Measurements from ENCODE around the gene CFAP43. TPM values are rescaled to one million over a fixed set of nuclear protein-coding genes. Genes with fewer than 3 reads are reported as not detected.

CFAP43 gene
- total RNA-seq, 1 experiment from 2014 or later: 0.42 TPM

DNA sequence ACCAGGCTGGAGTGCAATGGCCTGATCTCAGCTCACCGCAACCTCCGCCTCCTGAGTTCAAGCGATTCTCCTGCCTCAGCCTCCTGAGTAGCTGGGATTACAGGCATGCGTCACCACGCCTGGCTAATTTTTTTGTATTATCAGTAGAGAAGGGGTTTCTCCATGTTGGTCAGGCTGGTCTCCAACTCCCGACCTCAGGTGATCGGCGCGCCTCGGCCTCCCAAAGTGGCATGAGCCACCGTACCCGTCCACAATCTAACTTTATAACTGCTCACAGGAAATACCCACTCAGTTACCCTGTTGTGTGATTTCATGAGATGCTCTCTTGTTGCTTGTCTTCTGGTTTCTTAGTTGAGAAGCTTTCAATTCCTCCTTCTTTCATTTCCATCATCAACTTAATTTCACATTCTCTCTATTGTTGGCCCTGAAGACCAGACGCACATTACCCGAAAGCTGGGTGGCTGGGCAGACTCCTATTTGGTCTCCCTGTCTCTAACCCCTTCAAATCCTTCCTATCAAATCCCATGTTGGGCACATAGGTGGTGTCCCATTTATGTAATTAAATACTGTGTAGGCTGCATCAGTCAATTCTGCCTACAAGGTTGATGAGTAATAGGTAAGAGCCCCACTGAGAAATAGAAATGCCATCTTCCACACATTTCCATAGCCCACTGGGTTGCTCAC, 35.7 kb upstream of the CFAP43 start (continued):
- TF ChIP-seq GTF2I (CRISPR knock-in tag; conservative IDR thresholded peaks at IDR 0.05) (no peak), MXD4 (CRISPR knock-in tag; IDR thresholded peaks at IDR 0.05; ENCODE audit: borderline replicate concordance) (no peak)

DNA sequence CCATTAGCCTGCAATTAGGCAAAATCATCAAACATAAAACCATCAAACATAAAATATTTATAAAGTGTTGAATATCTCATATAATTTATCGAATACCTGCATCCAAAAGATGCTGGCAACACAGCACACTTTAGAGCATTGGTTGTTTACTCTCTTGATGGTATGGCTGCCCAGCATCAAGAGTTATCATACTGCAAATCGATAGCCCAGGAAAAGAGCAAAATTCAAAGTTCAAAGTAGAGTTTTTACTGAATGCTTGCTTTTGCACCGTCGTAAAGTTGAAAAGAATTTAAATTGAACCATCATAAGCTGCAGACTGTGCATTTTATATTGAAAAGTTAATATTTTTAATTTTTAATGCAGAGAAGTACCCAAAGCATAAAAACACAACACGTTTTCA, 32.6 kb upstream of the CFAP43 start:
- Mint-ChIP-seq H3K36me3 (peaks cover 62% of the 10 kb centered on the region), H3K4me1 (peaks cover 11% of the 10 kb centered on the region), H3K27me3 (ENCODE audit: low read depth) (no peaks in the 10 kb centered on the region), H3K4me3 (no peak overlapping the region), H3K9me3 (no peaks in the 10 kb centered on the region), H3K27ac (no peak overlapping the region)
- no peak for ATAC-seq
- ChIA-PET POLR2A (no interaction called here), CTCF (no interaction called here)
- no peak for DNase-seq (ENCODE audit: low spot score)
- TF ChIP-seq, protein P1, sequence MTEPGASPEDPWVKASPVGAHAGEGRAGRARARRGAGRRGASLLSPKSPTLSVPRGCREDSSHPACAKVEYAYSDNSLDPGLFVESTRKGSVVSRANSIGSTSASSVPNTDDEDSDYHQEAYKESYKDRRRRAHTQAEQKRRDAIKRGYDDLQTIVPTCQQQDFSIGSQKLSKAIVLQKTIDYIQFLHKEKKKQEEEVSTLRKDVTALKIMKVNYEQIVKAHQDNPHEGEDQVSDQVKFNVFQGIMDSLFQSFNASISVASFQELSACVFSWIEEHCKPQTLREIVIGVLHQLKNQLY (CRISPR knock-in tag; IDR thresholded peaks at IDR 0.05): no peak

DNA sequence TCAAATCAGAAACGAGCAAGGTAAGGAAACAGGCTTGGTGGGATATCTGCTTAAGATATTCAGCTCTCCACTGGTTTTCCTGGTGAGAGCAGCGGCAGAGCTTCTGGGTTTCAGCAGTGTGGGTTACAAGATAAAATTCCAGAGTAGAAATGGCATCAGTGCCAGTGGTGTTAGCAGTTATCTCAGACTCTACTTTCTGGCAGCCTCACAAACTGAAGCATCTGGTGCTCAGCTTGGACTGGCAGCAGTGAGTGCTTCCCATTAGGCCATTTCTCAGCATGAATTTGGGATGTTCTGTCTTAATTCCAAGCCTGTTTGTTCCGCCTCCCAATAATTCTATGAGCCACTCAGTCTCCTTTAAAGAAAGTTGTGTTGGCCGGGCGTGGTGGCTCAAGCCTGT, 29.9 kb upstream of the CFAP43 start:
- ChIA-PET CTCF (interaction anchor here (0.7 to 1.0 kb wide), 3 partner anchors 92 to 204 kb away, joined by 3 read pairs; partner anchors contain the start of genes CFAP58 and SFR1), POLR2A (no interaction called here)
- H3K36me3 Mint-ChIP-seq: peaks cover 68% of the 10 kb centered on the region
- ATAC-seq: no peak
- DNase-seq (ENCODE audit: low spot score): no peak
- peaks cover 2% of the 10 kb centered on the region for H3K4me1 Mint-ChIP-seq
- no peak overlapping the region for H3K27ac Mint-ChIP-seq
- no peaks in the 10 kb centered on the region for H3K9me3 Mint-ChIP-seq
- H3K4me3 Mint-ChIP-seq: no peak overlapping the region
- H3K27me3 Mint-ChIP-seq (ENCODE audit: low read depth): no peaks in the 10 kb centered on the region
- TF ChIP-seq MXD4 (CRISPR knock-in tag; IDR thresholded peaks at IDR 0.05; ENCODE audit: borderline replicate concordance): no peak
- no peak for TF ChIP-seq PRRX2 (CRISPR knock-in tag; IDR thresholded peaks at IDR 0.05)
- TF ChIP-seq, protein P2, sequence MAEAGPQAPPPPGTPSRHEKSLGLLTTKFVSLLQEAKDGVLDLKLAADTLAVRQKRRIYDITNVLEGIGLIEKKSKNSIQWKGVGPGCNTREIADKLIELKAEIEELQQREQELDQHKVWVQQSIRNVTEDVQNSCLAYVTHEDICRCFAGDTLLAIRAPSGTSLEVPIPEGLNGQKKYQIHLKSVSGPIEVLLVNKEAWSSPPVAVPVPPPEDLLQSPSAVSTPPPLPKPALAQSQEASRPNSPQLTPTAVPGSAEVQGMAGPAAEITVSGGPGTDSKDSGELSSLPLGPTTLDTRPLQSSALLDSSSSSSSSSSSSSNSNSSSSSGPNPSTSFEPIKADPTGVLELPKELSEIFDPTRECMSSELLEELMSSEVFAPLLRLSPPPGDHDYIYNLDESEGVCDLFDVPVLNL (CRISPR knock-in tag; IDR thresholded peaks at IDR 0.05; ENCODE audit: borderline replicate concordance, low read depth): no peak
- no peak for TF ChIP-seq SMAD4 (CRISPR knock-in tag; IDR thresholded peaks at IDR 0.05)
- TF ChIP-seq, protein P3, sequence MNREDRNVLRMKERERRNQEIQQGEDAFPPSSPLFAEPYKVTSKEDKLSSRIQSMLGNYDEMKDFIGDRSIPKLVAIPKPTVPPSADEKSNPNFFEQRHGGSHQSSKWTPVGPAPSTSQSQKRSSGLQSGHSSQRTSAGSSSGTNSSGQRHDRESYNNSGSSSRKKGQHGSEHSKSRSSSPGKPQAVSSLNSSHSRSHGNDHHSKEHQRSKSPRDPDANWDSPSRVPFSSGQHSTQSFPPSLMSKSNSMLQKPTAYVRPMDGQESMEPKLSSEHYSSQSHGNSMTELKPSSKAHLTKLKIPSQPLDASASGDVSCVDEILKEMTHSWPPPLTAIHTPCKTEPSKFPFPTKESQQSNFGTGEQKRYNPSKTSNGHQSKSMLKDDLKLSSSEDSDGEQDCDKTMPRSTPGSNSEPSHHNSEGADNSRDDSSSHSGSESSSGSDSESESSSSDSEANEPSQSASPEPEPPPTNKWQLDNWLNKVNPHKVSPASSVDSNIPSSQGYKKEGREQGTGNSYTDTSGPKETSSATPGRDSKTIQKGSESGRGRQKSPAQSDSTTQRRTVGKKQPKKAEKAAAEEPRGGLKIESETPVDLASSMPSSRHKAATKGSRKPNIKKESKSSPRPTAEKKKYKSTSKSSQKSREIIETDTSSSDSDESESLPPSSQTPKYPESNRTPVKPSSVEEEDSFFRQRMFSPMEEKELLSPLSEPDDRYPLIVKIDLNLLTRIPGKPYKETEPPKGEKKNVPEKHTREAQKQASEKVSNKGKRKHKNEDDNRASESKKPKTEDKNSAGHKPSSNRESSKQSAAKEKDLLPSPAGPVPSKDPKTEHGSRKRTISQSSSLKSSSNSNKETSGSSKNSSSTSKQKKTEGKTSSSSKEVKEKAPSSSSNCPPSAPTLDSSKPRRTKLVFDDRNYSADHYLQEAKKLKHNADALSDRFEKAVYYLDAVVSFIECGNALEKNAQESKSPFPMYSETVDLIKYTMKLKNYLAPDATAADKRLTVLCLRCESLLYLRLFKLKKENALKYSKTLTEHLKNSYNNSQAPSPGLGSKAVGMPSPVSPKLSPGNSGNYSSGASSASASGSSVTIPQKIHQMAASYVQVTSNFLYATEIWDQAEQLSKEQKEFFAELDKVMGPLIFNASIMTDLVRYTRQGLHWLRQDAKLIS (CRISPR knock-in tag; IDR thresholded peaks at IDR 0.05; ENCODE audit: borderline replicate concordance): no peak
- TF ChIP-seq, protein P4, sequence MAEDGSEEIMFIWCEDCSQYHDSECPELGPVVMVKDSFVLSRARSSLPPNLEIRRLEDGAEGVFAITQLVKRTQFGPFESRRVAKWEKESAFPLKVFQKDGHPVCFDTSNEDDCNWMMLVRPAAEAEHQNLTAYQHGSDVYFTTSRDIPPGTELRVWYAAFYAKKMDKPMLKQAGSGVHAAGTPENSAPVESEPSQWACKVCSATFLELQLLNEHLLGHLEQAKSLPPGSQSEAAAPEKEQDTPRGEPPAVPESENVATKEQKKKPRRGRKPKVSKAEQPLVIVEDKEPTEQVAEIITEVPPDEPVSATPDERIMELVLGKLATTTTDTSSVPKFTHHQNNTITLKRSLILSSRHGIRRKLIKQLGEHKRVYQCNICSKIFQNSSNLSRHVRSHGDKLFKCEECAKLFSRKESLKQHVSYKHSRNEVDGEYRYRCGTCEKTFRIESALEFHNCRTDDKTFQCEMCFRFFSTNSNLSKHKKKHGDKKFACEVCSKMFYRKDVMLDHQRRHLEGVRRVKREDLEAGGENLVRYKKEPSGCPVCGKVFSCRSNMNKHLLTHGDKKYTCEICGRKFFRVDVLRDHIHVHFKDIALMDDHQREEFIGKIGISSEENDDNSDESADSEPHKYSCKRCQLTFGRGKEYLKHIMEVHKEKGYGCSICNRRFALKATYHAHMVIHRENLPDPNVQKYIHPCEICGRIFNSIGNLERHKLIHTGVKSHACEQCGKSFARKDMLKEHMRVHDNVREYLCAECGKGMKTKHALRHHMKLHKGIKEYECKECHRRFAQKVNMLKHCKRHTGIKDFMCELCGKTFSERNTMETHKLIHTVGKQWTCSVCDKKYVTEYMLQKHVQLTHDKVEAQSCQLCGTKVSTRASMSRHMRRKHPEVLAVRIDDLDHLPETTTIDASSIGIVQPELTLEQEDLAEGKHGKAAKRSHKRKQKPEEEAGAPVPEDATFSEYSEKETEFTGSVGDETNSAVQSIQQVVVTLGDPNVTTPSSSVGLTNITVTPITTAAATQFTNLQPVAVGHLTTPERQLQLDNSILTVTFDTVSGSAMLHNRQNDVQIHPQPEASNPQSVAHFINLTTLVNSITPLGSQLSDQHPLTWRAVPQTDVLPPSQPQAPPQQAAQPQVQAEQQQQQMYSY (CRISPR knock-in tag; IDR thresholded peaks at IDR 0.05): no peak
- TF ChIP-seq SOX15 (CRISPR knock-in tag; IDR thresholded peaks at IDR 0.05): no peak
- TF ChIP-seq FOXK1 (CRISPR knock-in tag; IDR thresholded peaks at IDR 0.05): no peak
- no peak for TF ChIP-seq NFYB (CRISPR knock-in tag; conservative IDR thresholded peaks at IDR 0.05; ENCODE audit: low read depth)
- TF ChIP-seq, protein P5, sequence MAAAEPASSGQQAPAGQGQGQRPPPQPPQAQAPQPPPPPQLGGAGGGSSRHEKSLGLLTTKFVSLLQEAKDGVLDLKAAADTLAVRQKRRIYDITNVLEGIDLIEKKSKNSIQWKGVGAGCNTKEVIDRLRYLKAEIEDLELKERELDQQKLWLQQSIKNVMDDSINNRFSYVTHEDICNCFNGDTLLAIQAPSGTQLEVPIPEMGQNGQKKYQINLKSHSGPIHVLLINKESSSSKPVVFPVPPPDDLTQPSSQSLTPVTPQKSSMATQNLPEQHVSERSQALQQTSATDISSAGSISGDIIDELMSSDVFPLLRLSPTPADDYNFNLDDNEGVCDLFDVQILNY (CRISPR knock-in tag; IDR thresholded peaks at IDR 0.05): no peak
- TF ChIP-seq NR3C1 (CRISPR knock-in tag; conservative IDR thresholded peaks at IDR 0.05; ENCODE audit: low read depth): no peak
- no peak for TF ChIP-seq IRF2 (CRISPR knock-in tag; IDR thresholded peaks at IDR 0.05; ENCODE audit: borderline replicate concordance, low read depth)
- TF ChIP-seq, protein P6, sequence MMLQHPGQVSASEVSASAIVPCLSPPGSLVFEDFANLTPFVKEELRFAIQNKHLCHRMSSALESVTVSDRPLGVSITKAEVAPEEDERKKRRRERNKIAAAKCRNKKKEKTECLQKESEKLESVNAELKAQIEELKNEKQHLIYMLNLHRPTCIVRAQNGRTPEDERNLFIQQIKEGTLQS (CRISPR knock-in tag; conservative IDR thresholded peaks at IDR 0.05): no peak
- TF ChIP-seq ZNF138 (CRISPR knock-in tag; conservative IDR thresholded peaks at IDR 0.05): no peak
- TF ChIP-seq GRHL2 (CRISPR knock-in tag; IDR thresholded peaks at IDR 0.05; ENCODE audit: insufficient replicate concordance, severe bottlenecking): no peak
- TF ChIP-seq, protein P7, sequence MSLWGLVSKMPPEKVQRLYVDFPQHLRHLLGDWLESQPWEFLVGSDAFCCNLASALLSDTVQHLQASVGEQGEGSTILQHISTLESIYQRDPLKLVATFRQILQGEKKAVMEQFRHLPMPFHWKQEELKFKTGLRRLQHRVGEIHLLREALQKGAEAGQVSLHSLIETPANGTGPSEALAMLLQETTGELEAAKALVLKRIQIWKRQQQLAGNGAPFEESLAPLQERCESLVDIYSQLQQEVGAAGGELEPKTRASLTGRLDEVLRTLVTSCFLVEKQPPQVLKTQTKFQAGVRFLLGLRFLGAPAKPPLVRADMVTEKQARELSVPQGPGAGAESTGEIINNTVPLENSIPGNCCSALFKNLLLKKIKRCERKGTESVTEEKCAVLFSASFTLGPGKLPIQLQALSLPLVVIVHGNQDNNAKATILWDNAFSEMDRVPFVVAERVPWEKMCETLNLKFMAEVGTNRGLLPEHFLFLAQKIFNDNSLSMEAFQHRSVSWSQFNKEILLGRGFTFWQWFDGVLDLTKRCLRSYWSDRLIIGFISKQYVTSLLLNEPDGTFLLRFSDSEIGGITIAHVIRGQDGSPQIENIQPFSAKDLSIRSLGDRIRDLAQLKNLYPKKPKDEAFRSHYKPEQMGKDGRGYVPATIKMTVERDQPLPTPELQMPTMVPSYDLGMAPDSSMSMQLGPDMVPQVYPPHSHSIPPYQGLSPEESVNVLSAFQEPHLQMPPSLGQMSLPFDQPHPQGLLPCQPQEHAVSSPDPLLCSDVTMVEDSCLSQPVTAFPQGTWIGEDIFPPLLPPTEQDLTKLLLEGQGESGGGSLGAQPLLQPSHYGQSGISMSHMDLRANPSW (CRISPR knock-in tag; conservative IDR thresholded peaks at IDR 0.05; ENCODE audit: low read depth): no peak

Measured in WTC11 (cell line).